MG63 (cell line): ENCODE measurements around the gene FNDC3B. TPM values are rescaled to one million over a fixed set of nuclear protein-coding genes. Genes with fewer than 3 reads are reported as not detected.

Experiments used
- DNase-seq: peaks from one replicate; pipeline ENCODE4 v3.0.0-alpha.2; 2020
- H3K27me3 ChIP-seq: fragments of 250-450 bp; sonication (Bioruptor Pico); 2 replicates; pipeline ENCODE4 v1.5.1; 2020; ENCODE audit warnings: mild to moderate bottlenecking, moderate library complexity
- H3K36me3 ChIP-seq: fragments of 250-450 bp; sonication (Bioruptor Pico); 2 replicates; pipeline ENCODE4 v1.5.1; 2020; ENCODE audit warnings: mild to moderate bottlenecking, moderate library complexity
- H3K4me3 ChIP-seq: fragments of 250-450 bp; sonication (Bioruptor Pico); 2 replicates; pipeline ENCODE4 v1.5.1; 2020; ENCODE audit warnings: mild to moderate bottlenecking, moderate library complexity
- H3K9me3 ChIP-seq: fragments of 250-450 bp; sonication (Bioruptor Pico); 2 replicates; pipeline ENCODE4 v1.5.1; 2020; ENCODE audit warnings: mild to moderate bottlenecking, moderate library complexity
- total RNA-seq: library from RNA; depleted of rRNA; stranded (reverse); fragments of >200 nt; shearing (Covaris generic); gene quantifications from 2 replicates; pipeline ENCODE4 v1.2.3, GENCODE V29; 2014; ENCODE audit warnings: low replicate concordance

Gene FNDC3B
- total RNA-seq, 1 experiment from 2014 or later = 53.7 TPM

GRCh38 chr3:172376402-172376801 is 337.0 kb downstream of the FNDC3B start:
- peaks cover 80% of the 10 kb centered on the region for H3K36me3 ChIP-seq
- no peaks in the 10 kb centered on the region for H3K27me3 ChIP-seq
- H3K9me3 ChIP-seq = no peaks in the 10 kb centered on the region
- DNase-seq = no peak
- H3K4me3 ChIP-seq = no peak overlapping the region

GRCh38 chr3:172376881-172377280 is 337.5 kb downstream of the FNDC3B start:
- H3K36me3 ChIP-seq = peaks cover 75% of the 10 kb centered on the region

DNA sequence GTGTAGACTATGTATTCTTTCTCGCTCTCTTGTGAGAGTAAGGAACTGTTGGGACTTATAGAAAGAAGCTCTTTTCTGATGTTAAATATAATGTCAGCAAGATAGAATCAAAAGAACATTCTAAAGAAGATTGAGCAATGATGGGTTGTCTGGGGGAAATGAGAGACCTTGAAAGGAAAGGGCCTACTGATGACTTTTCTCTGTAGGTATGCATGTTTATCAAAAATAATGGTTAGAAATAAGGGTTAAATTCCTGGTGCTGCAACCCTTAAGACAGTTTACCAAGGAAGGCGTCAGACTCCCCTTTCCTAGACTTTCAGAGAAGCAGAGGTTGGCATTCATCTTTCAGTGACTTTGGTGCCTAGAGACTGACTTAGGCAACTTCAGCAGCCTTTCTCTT is 339.1 kb downstream of the FNDC3B start:
- Histone ChIP-seq H3K4me3 (no peak overlapping the region), H3K36me3 (peaks cover 72% of the 10 kb centered on the region), H3K27me3 (no peaks in the 10 kb centered on the region), H3K9me3 (no peaks in the 10 kb centered on the region)
- no peak for DNase-seq

More at GRCh38 chr3:172376881-172377280, 337.5 kb downstream of the FNDC3B start:
- no peaks in the 10 kb centered on the region for H3K27me3 ChIP-seq
- H3K4me3 ChIP-seq = no peak overlapping the region
- no peaks in the 10 kb centered on the region for H3K9me3 ChIP-seq
- no peak for DNase-seq

DNA sequence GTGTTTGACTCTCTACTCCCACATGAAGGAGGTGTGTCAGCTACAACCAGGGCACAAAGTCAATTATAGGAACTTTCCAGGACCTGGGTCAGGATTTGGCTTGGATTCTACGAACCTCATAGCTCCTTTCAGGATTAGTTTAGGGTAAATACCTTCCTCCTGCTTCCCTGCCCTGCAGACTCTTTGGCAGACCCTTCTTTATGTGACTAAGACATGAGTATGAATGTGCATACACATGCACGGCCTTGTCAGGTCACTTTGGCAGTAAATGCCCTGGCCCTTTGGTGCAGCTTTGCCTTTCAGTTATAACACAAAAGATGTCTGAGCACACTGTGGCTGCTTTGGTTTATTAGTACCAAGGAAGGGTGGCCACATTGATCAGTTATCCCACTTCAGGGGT is 340.0 kb downstream of the FNDC3B start:
- Histone ChIP-seq H3K36me3 (peaks cover 66% of the 10 kb centered on the region), H3K27me3 (no peaks in the 10 kb centered on the region)
- DNase-seq = peak; percentile 61

DNA sequence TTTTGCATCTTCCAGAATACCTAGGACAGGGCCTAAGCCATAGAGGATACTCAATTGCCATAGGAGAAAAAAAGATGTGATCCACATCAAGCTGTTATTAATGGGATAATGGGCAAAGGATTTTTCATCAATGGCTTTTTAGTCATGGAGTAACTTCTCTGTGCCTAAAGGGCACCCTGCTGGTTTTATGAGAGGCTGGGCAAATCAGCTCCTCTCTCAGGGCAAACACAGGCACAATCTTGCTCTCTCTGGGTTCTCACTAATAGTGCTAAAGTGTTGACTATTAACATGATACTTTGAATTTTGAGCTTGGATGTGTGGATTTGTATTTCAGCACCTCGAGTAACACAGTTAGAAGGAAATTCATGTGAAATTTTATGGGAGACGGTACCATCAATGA is 341.3 kb downstream of the FNDC3B start:
- H3K4me3 ChIP-seq = no peak overlapping the region
- no peaks in the 10 kb centered on the region for H3K27me3 ChIP-seq
- no peaks in the 10 kb centered on the region for H3K9me3 ChIP-seq
- DNase-seq = no peak
- peaks cover 60% of the 10 kb centered on the region for H3K36me3 ChIP-seq

More for the DNA sequence above, 340.0 kb downstream of the FNDC3B start:
- H3K9me3 ChIP-seq = no peaks in the 10 kb centered on the region
- no peak overlapping the region for H3K4me3 ChIP-seq

DNA sequence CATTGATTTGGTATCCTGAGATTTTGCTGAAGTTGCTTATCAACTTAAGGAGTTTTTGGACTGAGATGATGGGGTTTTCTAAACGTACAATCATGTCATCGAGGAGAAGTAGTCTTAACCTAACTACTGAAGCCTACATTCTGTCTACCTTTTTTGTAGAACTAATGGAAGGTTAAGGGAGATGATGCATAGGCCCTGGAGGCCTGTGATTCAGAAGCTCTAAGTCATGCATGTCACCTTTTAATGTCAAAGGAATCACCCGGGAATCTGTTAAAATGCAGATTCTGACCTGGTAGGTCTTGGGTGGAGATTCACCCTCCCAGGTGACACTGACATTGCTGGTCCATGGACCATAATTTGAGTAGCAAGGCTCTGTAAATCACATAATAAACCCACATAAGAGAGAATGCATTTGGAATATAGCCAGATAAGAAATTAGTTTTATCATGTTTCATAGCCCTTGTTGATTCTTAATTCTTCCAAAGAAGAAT is 344.0 kb downstream of the FNDC3B start:
- no peak for DNase-seq
- no peaks in the 10 kb centered on the region for H3K27me3 ChIP-seq

DNA sequence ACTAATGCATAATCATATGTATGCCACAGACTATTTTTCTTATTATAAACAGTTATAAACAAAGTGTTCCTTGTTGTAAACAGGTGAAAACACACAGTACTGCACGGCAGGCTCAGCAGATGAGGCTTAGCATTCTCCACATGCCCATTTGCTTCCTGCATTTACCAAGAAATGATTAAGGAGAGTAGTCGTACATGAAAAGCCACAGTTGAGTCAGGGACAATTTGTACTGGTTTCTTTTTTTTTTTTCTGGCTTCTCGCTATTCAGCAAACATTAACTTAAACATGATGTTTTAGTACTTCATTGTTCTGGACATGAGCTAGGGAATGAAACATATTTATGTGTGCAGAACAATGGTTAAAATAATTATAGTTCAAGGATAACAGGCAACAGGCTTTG is 345.5 kb downstream of the FNDC3B start:
- DNase-seq = no peak
- Histone ChIP-seq H3K4me3 (no peak overlapping the region), H3K27me3 (no peaks in the 10 kb centered on the region), H3K36me3 (peaks cover 28% of the 10 kb centered on the region), H3K9me3 (no peaks in the 10 kb centered on the region)

More for the DNA sequence above, 344.0 kb downstream of the FNDC3B start:
- H3K4me3 ChIP-seq = no peak overlapping the region
- peaks cover 39% of the 10 kb centered on the region for H3K36me3 ChIP-seq
- no peaks in the 10 kb centered on the region for H3K9me3 ChIP-seq

- DNase-seq = no peak
- H3K36me3 ChIP-seq = peaks cover 14% of the 10 kb centered on the region
- no peak overlapping the region for H3K4me3 ChIP-seq
- H3K27me3 ChIP-seq = no peaks in the 10 kb centered on the region
- H3K9me3 ChIP-seq = no peaks in the 10 kb centered on the region
Measured at GRCh38 chr3:172387728-172388127, 348.4 kb downstream of the FNDC3B start.

- no peak for DNase-seq
- Histone ChIP-seq H3K36me3 (peaks cover 18% of the 10 kb centered on the region), H3K9me3 (no peaks in the 10 kb centered on the region), H3K4me3 (no peak overlapping the region), H3K27me3 (no peaks in the 10 kb centered on the region)
Measured at GRCh38 chr3:172388412-172389078, 349.2 kb downstream of the FNDC3B start.

- Histone ChIP-seq H3K9me3 (no peaks in the 10 kb centered on the region), H3K4me3 (no peak overlapping the region), H3K27me3 (no peaks in the 10 kb centered on the region), H3K36me3 (peaks cover 23% of the 10 kb centered on the region)
- DNase-seq = no peak
Measured at GRCh38 chr3:172390792-172391191, 351.4 kb downstream of the FNDC3B start.

- Histone ChIP-seq H3K9me3 (no peaks in the 10 kb centered on the region), H3K27me3 (no peaks in the 10 kb centered on the region), H3K4me3 (no peak overlapping the region), H3K36me3 (peaks cover 23% of the 10 kb centered on the region)
- DNase-seq = no peak
Measured at GRCh38 chr3:172391592-172392302, 352.4 kb downstream of the FNDC3B start.

- H3K36me3 ChIP-seq = peaks cover 37% of the 10 kb centered on the region
- no peak for DNase-seq
- H3K27me3 ChIP-seq = no peaks in the 10 kb centered on the region
- H3K9me3 ChIP-seq = no peaks in the 10 kb centered on the region
- H3K4me3 ChIP-seq = no peak overlapping the region
Measured at GRCh38 chr3:172394692-172395091, 355.3 kb downstream of the FNDC3B start.

GRCh38 chr3:172396400-172396799 is 357.0 kb downstream of the FNDC3B start:
- H3K36me3 ChIP-seq = peaks cover 39% of the 10 kb centered on the region

DNA sequence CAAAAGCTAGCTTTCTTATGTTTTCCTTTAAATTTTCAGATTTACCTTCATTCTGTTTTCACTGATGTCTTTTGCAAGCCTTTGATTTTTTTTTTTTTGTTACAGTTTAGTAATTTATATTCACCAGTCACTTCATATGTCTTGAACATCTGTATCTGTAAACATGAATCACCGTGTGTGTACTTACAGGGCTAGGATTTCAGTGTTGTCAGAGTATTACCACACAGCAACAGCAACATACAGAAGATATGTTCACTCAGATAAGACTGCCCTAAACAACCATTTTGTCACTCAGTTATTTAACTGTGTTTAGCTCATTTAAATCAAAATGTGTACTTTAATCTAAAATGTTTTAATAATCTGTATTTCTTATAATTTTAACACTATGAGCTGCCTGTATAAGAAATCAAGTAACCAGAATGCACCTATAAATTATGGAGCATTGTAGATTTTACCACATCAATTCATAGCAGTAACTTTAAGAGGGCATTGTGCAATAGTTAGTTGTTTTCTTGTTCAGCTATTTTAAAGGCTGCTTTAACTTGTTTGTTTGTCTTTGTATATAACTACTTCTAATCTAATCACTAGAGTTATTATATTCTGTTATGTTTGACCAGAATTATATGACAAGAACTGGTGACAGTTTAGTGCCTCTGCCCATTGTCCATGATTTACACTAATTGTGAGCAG is 358.5 kb downstream of the FNDC3B start:
- Histone ChIP-seq H3K4me3 (no peak overlapping the region), H3K9me3 (no peaks in the 10 kb centered on the region), H3K36me3 (peaks cover 44% of the 10 kb centered on the region), H3K27me3 (no peaks in the 10 kb centered on the region)
- DNase-seq = no peak

More at GRCh38 chr3:172396400-172396799, 357.0 kb downstream of the FNDC3B start:
- Histone ChIP-seq H3K4me3 (no peak overlapping the region), H3K27me3 (no peaks in the 10 kb centered on the region), H3K9me3 (no peaks in the 10 kb centered on the region)
- DNase-seq = no peak

- H3K36me3 ChIP-seq = peaks cover 41% of the 10 kb centered on the region
- DNase-seq = no peak
- H3K9me3 ChIP-seq = no peaks in the 10 kb centered on the region
- no peak overlapping the region for H3K4me3 ChIP-seq
- H3K27me3 ChIP-seq = no peaks in the 10 kb centered on the region
Measured at GRCh38 chr3:172398484-172398883, 359.1 kb downstream of the FNDC3B start.

DNA sequence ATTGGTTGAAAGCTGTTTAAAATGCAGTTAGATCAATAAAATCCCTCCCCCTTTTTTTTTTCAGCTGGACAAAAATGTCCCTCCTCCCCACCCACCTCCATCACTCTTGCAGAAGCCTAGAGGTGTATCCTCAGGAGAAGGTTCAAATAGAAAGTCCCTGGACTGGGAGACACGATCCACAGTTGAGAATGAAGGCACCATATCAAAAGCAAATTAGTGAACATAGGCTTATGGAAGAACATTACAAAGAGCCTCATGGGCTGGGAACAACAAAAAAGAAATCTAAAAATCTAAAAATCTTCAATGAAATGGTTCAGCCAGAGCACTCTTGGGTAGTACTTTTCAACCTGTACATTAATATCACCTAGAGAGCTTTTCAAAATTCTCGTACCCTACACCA is 362.7 kb downstream of the FNDC3B start:
- DNase-seq = no peak
- no peaks in the 10 kb centered on the region for H3K9me3 ChIP-seq
- no peaks in the 10 kb centered on the region for H3K27me3 ChIP-seq
- no peak overlapping the region for H3K4me3 ChIP-seq
- H3K36me3 ChIP-seq = peaks cover 34% of the 10 kb centered on the region

DNA sequence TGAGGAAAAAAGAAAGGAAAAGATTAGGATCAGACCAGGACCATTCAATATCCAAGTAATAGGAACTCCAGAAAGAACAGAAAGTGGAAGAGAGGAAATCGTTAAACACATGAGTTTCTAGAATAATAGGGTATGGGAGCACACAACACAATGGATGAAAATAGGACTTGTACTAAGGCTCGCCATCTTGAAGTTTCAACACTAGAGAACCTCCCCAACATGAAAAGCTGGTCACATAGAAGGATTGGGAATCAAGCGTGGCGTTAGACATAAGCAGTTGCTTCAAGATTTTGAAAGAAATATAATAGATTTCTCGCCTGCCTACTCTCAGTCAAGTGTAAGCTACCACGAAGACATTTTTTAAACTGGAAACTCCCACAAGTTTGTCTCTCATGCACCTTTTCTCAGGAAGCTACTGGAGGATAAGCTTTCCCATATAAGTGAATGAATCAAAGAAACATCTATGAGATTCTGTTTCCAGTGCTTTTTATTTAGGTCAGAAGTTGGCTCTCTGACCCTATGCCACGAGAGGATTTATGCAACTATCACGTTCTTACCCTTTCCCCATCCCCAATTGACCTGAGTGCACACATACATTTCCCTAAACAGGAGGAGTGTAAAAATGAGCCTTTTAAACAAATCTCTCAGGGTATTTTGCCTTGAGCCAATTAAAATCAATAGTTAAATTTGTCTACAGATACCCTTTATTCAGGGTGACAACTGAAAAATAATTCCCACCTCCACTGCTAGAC is 363.7 kb downstream of the FNDC3B start:
- peaks cover 31% of the 10 kb centered on the region for H3K36me3 ChIP-seq
- H3K9me3 ChIP-seq = no peaks in the 10 kb centered on the region
- no peak for DNase-seq
- H3K27me3 ChIP-seq = no peaks in the 10 kb centered on the region
- no peak overlapping the region for H3K4me3 ChIP-seq
